GM18951 (cell line): ENCODE results near the gene INHA.

Experiments used
- POLR2A ChIP-seq: IDR thresholded peaks from 4 replicates; pipeline ENCODE4 v1.6.1; 2011; ENCODE audit warnings: mild to moderate bottlenecking; ENCODE audit not compliant: insufficient read length, insufficient read depth; ENCODE audit errors: extremely low read depth
- in situ Hi-C: fragments of 300-500 bp; cut with MboI; formaldehyde crosslinking; loops from one replicate; pipeline ENCODE4 v1.12.0; 2022; ENCODE audit warnings: low sequenced_read_pairs, mixed read lengths, inconsistent platforms; ENCODE audit not compliant: unreplicated experiment

INHA gene, protein sequence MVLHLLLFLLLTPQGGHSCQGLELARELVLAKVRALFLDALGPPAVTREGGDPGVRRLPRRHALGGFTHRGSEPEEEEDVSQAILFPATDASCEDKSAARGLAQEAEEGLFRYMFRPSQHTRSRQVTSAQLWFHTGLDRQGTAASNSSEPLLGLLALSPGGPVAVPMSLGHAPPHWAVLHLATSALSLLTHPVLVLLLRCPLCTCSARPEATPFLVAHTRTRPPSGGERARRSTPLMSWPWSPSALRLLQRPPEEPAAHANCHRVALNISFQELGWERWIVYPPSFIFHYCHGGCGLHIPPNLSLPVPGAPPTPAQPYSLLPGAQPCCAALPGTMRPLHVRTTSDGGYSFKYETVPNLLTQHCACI

DNA sequence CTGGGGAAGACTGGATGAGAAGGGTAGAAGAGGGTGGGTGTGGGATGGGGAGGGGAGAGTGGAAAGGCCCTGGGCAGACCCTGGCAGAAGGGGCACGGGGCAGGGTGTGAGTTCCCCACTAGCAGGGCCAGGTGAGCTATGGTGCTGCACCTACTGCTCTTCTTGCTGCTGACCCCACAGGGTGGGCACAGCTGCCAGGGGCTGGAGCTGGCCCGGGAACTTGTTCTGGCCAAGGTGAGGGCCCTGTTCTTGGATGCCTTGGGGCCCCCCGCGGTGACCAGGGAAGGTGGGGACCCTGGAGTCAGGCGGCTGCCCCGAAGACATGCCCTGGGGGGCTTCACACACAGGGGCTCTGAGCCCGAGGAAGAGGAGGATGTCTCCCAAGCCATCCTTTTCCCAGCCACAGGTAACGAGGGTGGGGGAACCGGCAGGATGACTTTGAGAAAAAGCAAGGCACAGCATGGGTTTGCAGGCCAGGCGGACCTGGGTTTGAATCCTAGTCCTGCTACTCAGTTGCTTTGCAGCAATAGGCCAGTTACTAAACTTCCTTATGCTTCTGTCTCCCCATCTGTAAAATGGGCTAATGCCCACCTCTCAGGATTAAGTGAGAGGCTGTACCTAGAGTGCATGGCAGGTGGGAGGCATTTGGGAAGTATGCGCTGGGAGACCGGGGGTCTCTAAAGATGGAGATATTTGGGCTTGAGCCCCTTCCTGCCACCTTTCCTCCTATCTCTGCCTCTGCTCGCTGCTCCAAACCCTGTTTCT is at the start of gene INHA:
Gene INHA (plus strand): TSS at position 74 of the 765 bp plus-strand sequence. CDS start 65 bp downstream, at position 139.
- no peak for TF ChIP-seq POLR2A
- in situ Hi-C loops, result no loop called here

DNA sequence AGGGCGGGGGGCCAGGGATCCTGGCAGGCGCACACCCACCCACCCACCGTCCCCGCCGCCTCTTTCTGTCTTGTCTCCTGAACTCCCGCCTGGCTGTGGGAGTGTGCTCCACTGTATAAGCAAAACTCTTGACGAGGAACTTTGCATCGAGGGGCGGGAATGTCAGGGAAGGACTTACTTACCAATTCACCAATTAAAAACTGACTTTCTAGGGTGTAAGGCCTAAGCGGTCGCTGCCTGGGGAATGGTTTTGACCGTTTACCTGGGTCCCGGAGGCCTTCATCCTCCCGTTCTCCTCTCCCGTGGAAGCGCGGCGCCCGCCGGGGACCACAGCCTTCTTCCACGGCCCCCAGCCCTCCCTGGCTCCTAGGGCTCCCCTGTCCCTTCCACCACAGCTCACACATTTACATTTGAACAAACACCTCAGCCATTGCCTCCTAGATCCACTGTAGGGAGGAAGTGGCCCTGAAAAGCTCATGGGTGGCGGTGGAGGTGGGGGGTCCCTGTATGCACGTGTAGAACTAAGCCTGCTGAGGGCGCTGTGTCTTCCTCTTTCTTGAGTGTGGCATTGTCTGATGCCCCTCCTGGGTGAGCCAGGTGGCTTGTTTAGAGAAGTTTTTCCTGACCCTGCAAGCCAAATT is 49.0 kb upstream of the INHA start:
- in situ Hi-C loops, result no loop called here
- TF ChIP-seq POLR2A, result no peak

DNA sequence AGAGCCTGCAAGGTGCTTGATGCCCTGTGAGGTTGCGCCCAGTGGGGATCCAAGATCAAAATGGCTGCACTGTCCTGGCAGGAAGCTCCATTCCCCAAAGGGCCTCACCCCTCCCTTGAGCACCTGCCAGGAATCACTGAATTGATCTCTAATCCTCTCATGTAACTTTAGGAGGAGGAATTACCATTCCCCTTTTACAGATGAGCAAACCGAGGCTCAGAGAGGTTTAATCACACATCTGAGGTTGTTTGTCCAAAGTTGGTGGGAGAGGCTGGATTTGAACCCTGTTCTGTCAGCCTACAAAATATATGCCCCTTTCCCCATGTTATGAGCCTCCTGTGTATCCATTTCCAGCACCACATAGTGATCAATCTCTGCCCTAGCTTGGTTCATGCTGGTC is 47.3 kb upstream of the INHA start:
- no peak for TF ChIP-seq POLR2A
- in situ Hi-C loops, result no loop called here

DNA sequence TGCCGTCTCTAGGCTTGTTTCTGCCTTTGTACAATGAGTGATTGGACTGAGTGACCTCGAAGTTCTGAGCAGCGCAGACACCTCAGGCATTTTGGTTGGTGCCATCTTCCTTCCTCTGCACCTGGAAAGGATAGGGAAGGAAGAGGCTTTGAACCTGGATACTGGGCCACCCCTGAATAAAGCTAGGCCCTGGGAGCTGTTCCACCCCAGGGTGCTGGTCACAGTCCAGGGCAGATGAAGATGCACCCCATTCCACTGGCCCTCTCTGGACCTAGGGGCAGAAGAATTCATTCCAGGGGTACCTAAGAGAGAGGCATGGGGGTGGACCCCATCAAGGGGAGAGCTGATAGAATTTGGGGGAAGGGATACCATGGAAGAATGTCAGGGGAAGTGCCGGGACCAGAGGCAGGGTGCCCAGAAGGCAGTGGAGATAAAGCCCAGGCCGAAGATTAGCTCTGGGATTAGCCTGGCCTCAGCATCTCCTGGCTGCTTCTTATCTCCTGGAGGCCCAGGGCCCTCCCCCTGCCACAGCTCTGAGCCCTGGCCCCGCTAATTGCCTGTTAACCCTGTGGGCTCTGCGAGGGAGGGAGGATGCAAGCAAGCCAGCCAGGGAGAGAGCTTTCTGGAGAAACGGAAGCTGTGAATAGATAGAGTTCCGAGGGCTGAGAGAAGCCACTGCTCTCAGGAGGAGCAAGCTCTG is 46.4 kb upstream of the INHA start:
- in situ Hi-C loops, result no loop called here
- TF ChIP-seq POLR2A, result no peak

DNA sequence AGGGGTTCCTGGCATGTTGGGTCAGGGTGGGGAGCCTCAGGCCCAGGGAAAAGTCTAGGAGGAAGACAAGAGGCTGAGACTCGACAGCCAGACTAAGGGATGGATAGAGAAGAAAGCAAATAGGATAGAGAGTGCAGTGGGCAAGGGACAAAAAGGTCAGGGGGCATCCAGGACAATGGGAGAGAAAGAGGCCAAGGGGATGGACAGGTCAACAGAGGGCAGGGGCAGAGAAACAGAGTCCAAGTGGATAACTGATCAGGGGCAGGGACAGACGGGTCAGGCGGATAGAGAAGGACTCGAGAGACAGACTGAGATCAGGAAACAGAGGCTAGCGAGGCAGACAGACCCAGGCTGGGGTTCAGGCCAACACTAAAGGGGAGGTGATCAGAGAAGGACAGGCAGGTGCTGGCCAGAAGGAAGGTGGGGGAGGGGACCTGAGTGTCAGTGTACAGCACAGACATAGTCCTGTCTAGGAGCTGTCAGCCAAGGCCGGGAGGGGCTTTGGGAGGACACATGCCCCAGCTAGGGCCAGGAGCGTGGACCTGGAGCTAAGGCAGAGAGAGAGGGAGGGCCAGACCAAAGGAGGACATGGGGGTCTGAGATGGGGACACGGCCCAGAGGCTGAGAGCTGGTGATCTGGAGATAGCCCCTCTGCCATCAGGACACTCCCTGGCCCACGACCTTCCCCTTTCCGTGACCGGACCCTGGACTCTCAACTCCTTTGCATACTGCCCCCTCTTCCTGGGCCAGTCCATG is 45.6 kb upstream of the INHA start:
- TF ChIP-seq POLR2A, result no peak
- in situ Hi-C loops, result no loop called here

DNA sequence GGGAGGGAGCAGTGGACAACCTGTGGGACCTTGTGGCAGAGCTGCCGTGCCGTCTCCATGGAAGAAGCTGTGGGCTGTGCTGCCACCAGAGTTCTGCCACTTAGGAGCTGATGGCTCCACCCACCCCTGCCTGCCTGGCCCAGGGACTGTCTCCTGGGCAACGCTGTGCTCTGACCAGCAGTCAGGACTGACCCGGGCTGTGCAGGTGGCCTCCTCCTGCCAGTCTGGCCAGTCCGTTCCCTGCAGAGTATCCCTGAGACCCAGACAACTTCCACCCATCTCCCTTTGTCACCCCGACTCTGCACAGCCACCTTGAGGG is 45.1 kb upstream of the INHA start:
- TF ChIP-seq POLR2A, result no peak
- in situ Hi-C loops, result no loop called here

DNA sequence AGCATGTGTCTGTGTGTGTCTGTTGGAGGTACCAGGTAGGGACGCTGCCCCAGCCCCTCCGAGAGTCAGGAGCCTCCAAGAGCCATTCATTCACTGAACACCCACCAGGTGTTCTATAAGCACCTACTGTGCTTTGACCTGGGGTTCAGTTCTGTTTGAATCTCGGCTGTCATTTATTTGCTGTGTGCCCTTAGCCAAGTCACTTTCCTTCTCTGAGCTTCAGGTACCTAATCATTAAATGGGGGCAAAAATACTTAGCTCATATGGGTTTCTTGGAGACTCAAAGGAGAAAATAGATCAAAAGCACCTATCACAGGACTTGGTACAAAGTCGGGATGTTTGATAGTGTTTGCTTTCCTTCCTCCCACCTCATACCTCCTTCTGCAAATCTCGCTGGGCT is 44.6 kb upstream of the INHA start:
- TF ChIP-seq POLR2A, result no peak
- in situ Hi-C loops, result no loop called here

DNA sequence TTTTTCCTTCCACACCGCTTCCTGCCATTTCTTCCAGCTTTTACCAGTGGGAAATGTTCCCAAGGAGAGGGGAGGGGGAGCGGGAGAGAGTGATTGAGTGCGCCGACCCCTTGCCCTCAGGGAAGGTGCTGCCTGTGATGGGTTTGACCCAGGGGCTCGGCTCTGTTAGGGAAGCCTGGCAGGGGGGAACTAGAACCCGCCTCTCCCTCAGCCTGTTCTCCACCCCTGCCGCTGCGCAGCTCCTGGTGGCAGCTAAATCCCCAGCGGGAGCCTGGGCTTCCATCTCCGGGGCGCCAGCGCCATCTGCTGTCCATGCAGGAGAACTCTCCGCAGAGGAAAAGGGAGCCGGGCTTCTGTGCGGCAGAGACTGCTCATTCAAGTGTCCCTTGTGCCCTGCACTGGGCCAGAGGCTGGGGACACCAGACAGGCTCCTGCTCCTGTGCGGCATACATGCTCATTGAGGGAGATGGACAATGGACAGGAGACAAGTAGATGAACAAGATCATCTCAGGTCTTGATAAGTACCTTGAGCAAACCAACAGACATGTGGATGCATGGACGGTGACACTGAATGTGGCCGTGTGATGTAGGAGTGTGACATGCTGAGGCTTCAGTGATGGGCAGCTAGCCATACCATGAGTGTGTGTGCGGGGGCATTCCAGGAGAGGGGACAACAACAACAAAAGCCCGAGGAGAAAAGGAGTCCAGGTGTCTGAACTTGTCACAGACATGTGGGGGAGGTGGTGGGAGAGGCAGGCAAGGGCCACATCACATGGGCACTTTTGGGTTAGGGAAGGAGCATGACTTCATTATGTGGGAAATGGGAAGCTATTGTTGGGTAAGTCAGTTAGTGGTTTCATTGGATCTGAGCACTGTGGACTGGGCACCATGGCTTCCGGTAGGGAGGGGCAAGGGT is 41.8 kb upstream of the INHA start:
- TF ChIP-seq POLR2A, result no peak
- in situ Hi-C loops, result loop anchor here (10.0 kb wide), 1 partner anchor 126 kb away; no protein-coding TSS in a partner anchor

DNA sequence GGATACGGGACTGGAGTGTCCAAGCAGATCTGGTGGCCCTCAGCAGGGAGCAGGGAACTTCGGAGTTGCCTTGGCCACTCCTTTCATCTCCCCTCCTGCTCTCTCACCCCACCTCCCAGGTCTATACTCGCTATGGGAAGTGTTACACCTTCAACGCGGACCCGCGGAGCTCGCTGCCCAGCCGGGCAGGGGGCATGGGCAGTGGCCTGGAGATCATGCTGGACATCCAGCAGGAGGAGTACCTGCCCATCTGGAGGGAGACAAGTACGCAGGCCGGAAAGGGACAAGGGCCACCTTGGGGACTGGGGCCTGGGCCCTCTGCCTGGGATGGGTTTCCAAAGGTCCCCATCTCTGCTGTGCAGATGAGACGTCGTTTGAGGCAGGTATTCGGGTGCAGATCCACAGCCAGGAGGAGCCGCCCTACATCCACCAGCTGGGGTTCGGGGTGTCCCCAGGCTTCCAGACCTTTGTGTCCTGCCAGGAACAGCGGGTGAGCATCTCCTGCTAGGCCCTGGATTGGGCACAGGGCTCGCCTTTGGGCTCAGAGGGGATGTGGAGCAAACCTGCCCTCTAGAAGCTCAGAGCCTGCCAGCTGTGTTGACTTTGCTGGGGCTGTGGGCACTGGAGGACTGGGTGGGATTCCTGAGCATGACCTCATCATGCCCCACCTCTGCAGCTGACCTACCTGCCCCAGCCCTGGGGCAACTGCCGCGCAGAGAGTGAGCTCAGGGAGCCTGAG is 40.3 kb upstream of the INHA start:
- no peak for TF ChIP-seq POLR2A
- in situ Hi-C loops, result loop anchor here (10.0 kb wide), 1 partner anchor 127 kb away; no protein-coding TSS in a partner anchor

DNA sequence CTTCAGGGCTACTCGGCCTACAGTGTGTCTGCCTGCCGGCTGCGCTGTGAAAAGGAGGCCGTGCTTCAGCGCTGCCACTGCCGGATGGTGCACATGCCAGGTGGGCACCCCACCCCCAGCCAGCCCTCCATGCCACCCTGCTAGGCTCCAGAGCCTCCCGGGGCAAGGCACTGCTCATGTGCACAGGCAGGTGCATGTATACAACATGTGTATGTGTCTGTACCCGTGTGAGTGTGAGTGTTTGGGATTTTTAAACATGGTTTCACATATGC is 39.8 kb upstream of the INHA start:
- in situ Hi-C loops, result loop anchor here (10.0 kb wide), 1 partner anchor 128 kb away; no protein-coding TSS in a partner anchor
- no peak for TF ChIP-seq POLR2A
